CD4-positive, alpha-beta T cell treated with Interleukin-12 subunit alpha and Interleukin-12 subunit beta, for 1 hour (primary cell): ENCODE measurements around the gene CRYL1.

Source experiments
- DNase-seq: peaks from one replicate; pipeline ENCODE4 v3.0.0-alpha.2; 2020

Gene CRYL1

DNA sequence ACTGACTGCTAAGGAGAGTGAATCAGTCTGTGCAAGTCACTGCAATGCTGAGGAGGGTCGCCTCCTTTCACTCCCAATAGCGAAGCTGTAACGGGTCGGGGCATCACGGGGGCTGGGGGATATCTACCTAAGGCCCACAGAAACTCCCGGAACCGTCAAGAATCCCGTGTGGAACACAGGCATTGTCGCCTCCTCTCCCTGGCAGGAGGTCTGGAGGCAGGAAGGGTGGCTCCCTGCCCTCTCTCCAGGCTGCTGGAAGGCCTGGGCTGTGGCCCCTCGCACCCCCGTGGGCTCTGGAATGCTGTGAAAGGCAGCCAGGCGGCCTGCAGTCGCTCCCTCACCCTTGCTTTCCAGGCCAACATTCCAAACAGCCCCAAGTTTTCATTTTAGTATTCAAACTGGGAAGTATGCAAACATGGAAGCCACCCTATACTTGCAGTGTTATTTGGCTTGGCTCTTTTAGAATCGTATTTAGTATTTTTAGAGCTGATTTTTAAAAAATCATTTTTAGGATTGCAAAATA lies 109.4 kb downstream of the CRYL1 start:
- DNase-seq: no peak

DNA sequence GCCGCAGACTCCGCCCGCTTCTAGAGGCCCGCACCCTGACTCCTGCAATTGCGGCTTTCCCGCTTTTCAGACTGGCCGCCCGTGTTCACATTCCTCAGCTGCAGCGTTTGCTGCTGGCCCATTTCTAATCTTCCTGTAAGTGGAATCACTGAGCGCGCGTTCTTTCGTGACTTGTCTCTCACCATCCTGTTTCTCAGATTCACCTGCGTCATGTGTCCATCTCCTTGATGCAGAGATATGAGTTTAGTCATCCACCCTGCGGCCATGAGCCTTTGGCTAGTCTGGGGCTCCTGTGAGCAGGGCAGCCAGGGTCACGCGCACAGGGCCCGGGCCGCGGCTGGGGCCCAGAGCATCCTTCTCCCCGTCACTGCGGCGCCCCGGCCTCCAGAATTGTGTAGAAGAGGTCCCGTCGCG lies 110.0 kb downstream of the CRYL1 start:
- DNase-seq: no peak

DNA sequence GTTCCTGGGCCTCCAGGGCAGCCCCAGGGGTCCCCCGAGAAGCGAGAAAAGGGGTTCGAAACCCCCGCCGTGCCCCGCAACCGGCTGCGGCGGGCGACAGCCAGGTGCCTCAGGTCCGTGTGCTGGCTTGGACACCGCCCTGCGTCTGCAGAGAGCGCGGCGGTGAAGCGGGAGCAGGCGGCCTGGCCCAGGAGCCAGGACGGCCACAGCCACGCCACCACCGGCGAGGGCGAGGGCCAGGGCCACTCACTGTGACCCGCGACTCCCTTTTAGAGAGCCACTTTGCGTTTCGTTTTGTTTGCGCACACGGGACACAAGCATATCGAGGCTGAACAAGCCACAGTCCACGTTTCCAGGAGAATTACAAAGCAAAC lies 110.4 kb downstream of the CRYL1 start:
- DNase-seq: no peak

DNA sequence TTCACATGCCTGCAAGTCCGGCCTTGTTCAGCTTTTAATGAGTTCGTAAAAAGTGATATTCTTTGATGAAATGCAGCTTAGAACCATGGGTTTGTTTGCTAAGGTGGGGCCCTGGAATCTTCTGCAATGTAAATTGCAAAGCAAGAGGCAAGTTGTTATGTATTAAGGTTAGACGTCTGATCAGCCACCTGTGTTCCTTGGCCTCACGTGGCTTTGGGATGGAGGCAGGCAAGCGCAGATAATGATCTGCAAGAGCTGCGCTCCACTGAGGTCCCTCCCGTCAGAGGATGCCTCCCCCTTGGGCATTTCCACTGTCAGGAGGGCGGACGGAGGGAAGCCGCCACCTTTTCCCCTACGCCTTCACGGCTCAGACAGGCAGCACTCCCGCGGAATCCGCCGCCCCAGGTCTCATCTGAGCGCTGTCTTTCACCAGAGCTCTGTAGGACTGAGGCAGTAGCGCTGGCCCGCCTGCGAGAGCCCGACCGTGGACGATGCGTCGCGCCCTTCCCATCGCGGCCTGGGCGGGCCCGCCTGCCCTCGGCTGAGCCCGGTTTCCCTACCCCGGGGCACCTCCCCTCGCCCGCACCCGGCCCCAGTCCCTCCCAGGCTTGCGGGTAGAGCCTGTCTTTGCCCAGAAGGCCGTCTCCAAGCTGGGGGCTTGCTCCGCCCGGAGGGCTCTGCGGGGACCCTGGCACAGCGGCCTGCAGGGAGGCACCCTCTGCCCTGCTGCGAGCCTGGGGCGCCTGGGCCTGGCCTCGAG lies 110.9 kb downstream of the CRYL1 start:
- no peak for DNase-seq

DNA sequence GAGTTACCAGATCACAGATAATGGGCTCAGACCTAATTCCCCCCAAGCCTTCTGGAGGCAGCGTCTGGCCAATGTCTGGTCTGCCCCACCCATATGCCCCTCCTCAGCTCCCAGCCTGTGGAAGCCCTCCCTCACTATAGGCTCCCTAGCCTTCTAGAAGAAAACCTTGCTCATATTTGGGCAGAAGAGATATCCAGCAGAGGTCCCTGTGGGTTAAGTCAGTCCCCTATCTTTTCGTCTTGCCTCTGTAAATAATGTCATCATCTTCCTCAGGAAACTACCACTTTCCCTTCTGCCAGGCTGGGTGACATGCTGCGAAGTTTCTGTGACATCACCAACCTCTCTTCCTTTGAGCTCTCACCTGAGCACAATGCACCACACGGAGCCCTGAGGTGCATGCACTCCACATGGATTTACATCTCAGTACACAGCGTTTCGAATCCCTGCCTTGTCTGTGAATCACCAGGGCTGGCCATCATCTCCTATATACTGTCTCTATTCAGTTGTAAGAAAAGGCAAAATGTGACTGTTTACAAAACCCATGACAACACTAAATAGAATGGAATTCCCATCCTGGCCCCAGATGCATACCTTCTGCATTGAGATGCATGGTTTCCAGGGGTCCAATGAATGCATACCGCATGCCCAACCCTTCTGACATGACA lies 112.8 kb downstream of the CRYL1 start:
- DNase-seq: no peak

DNA sequence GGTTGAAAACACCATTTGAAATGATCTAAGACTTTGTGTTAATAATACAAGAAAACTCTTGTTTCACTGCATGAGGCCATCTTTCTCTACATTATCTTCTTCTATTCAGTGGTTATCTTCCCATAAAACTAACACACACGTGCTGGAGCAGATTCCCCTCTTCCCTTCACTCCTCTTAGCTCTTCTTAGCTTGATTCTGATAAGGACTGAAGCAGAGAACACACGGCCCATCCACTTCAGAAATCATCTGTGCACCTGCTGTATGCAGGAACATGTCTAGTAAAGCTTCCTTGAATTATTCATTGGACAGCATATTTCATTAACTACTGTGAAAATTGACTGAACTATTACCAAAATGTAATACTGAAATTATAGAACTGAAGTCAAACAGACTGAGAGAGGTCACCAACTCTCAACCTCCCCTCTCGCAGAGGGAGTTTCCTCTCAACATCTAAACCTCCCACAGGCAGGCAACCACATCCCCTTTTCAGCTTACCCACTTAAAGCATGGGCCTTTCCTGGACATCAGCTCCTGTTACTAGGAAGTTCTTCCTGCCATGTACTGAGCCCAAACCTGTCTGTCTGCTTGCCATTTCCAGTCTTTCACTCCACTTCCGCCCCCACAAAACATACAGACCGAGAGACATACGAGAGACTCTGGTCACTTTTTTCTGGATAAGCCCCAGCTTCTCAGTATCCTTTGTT lies 113.9 kb downstream of the CRYL1 start:
- DNase-seq: peak; percentile 36

DNA sequence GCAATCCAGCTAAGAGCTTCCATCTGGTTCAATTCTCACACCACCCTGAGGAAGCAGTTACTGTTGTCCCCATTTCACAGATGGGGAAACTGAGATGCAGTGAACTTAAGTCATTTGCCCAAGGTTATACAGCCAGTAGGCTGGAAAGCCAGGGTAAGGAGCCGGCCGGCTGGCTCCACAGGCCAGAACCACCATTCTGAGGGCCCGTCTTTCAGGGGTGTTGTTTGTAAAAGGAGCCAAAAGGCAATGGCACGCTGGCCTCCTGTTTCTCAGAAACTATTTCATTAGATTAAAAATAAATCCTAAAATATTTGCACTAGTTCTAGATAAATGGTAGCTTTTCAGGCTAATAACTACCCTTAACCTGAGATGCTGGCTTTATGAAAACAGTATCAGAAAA lies 114.9 kb downstream of the CRYL1 start:
- DNase-seq: no peak

DNA sequence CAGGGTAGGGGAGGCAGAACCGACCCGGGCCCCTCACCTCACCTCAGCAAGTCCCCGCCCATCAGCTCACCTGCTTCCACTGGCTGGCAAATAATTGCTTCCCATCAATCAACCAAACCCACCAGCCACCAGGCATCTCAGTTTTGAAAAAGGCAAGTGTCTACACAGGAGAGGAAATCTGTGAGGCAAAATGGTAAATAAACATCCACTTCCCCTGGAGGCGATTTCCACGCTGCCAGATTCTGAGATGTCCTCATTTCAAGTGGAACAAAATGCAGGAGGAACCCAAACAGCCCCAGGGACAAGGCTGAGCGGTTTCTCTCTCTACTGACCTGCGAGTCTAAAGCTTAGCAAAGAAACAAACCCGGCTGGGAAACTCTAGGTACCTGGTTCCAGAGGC lies 117.5 kb downstream of the CRYL1 start:
- DNase-seq: no peak

DNA sequence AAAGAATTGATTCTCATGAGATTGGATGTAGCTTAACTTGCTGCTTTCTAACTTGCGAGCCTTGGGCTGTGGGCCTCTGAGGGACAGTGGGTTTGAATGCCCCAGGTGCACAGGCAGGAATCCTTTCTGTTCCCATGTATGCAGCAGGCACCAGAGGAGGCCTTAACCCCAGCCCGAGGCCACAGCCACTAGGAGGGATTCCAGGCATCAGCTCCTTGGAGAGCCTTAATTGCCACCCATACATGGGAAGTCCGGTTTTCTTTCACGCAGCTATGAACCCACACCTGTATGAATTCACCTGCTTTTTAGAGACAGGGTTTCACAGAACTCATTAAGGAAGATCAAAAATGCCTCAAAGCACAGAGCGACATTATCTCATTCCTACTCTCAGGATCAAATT lies 117.9 kb downstream of the CRYL1 start:
- no peak for DNase-seq

DNA sequence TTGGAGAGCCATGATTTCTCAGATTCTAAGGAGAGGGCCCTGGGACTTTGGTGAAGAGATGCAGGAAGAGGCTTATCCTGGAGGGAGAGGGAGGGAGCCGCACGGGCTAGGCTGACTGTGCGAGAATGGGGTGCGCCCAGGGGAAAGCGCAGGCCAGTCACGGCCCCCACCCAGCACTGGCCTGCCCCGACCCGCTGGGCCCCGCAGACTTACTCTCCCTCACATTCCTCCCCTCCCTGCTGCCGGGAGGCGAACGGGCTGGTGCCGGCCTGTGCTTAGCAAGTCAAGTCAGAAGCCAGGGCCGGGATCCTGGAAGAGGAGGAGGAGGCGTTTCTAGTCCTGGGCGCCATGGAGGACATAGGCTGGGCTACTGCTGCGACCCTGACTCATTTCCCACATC lies 120.0 kb downstream of the CRYL1 start:
- DNase-seq: no peak

DNA sequence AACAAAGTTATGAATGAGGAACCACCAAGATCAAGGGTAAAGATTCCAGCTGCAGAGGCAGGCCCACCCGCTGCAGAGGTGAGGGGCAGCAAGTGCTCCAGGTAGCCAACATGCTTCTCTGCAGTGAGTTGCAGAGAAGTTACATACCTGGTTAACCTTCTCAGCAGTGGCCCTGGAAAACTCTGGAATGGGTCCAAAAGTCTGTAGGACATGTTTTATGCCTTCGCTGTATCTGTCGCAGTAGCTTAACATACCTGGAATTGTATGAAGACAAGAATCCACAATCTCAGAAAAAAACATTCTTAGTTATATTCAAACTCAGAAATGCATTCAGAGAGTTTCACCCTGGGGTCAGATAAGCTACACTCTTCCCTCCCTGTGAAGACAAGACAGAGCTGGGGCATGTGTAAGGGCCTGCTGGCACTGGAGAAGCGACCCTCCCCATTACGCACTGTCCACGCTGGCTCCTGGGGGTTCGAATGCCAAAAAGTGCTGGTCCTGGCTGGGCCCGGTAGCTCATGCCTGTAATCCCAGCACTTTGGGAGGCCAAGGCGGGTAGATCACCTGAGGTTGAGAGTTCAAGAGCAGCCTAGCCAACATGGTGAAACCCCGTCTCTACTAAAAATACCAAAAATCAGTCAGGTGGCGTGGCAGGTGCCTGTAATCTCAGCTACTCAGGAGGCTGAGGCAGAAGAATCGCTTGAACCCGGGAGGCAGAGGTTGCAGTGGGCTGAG lies 121.0 kb downstream of the CRYL1 start:
- DNase-seq: no peak

DNA sequence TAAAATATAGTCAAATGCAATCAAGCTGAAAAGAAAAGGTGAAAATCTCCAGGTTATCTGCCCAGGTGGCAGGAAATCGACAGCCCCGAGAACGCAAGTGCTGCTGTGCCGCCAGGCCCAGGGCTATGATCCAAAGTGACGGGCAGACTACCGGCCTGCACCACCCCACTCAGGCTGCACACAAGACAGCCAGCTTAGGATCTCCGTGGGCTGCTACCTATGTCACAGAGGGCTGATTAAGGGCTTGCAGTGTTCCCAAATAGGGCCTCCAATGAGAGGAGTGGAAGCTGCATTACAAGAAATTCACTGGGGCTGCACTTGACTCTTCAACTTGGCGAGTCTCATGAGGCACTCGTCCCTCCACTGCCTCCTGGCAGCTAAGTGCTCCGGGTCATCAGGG lies 121.8 kb downstream of the CRYL1 start:
- no peak for DNase-seq

DNA sequence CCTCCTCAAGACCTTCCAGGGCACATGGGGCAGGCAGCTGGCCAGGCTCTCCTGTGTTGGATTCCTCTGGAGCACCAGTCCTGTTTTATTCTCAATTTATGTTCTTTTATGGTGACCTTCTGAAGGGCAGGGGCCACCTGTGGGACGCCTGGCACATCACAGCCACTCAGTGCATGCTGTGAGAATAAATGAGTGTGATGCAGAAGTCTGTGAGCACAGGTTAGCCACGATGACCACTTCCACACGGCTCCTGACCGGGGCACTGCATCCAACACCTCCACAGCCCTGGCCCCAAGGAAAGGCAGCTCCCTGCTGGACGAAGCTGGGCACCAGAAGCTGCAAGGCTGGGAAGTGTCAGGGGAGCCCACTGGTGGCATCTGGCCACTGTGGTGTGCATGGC lies 122.8 kb downstream of the CRYL1 start:
- no peak for DNase-seq

DNA sequence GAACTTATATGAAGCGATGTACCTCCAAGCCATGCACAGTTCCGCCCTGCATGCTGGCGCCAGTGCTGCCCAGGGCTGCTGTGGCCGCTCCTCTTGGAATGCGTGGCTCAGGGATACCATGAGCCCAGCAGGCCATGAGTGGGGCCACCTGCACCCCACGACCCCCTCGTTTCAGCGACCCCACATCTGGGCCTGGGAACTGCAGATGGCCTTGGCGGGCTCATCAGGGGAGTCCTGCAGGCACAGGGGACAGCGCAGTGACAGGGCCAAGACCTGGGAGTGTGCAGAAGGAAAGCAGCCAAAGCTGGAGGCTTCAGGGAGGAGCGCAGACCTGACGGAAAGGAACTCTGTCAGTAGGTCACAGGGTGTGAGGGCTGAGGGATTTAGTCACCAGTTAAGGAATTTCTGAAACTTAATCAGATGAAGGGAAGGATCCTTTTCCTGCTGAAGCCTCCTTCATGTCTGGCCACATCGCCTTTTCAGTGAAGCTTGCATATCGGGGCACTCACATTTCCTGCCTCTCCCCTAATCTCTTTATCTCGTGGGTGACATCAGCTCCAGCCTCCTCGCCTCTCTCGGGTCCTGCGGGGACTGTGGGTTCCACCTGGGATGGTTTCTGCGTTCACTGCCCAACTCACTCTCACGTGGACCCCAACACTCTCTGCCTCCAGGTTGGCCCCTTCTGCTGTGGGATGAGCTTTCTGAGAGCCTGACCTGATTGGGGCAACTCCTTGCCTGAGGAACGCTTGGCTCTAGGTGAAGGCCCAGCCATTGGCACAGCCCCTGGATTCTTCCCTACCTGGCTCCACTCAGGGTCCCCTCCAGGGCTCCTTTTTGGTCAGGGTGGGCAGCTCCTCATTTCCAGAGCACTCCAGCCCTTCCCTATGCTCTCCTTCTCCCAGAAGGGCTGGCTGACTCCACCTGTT lies 123.5 kb downstream of the CRYL1 start:
- DNase-seq: no peak

DNA sequence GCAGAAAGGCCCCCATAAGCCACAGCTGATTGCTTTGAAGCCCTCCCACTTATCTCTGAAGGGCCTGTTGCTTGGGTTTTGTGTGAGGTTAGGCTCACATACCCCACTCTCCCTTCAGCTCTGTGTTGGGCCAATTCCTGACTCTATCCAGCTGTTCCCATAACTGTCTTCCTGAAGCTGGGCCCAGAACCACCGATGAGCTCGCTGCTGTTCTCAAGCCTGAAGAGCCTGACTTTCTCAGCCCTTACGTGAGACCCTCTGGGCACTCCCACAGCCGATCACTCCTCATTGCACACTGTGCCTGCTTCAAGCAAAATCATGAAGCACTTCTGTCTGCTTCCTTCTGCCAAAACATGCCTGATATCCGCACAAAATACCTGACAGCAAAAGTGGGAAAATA lies 124.1 kb downstream of the CRYL1 start:
- no peak for DNase-seq

DNA sequence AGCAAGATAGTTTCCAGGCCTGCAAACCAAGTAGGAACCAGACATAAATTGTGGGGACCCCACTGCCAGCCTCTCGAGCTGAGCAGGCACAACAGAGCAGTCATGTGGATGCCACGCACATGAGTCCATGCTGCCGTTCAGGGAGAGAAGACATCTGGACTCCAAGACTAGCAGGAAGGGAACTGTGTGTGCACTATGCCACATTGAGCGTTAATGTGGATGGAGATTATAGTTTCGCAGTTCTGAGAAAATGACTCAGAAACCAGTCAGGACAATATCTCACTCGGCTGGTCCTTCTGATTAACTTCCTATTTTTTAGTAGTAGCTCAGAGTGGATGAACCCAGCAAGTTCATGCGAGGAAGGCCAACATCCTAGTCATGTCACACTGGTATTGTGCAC lies 124.9 kb downstream of the CRYL1 start:
- DNase-seq: no peak

DNA sequence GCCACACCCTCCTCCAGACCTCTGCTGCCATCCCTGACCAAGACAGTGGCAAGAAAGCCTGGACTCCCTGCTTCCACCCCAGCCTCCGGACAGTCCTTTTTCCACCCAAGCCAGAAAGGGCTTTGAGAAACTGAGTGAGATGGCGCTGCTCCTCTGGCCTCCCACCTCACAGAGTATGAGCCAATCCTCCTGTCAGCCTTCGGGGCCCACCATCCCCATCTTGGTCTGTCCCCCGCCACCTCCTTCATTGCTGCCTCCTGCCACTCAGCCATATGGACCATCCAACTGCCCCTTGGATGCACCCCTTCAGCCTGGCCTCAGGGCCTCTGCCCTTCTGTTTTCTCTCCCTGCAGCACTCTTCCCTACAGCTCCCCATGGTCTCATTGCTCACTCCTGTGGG lies 125.7 kb downstream of the CRYL1 start:
- no peak for DNase-seq

DNA sequence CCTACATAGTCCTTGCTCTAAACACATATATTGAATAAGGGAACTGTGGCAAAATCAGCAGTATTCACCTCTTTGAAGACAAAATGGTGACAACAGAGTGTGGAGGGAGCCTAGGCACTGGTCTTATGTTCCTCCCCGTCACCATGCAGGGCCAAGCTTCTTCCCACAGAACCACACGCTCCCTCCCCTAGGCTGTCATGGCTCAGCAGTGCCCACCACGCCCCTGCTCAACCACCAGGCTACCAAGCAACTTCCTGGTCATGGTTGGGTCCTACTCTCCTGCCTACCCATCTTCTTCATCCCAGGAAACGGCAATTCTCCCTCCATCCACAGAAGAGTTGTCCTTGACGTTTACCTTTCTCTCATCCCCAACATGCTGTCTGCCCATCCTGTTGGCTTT lies 126.1 kb downstream of the CRYL1 start:
- DNase-seq: no peak

DNA sequence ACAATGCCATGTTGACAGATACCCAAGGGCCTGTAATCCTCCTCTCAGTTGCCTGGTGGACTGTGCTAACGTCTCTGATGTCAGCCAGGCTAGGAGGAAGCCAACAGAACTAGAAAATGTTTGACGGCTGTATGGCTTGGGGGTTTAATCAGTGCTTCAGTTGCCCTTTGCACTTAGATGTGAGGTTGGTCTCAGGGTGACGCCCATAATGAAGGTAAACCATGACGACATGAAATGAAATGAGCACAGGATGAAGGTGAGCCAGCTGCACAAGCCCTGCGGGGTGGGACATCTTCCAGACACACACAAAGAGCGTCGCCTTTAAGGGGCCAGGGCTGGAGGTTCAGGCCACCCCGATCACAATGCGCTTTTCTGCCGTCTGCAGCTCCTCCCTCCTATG lies 127.2 kb downstream of the CRYL1 start:
- DNase-seq: no peak

DNA sequence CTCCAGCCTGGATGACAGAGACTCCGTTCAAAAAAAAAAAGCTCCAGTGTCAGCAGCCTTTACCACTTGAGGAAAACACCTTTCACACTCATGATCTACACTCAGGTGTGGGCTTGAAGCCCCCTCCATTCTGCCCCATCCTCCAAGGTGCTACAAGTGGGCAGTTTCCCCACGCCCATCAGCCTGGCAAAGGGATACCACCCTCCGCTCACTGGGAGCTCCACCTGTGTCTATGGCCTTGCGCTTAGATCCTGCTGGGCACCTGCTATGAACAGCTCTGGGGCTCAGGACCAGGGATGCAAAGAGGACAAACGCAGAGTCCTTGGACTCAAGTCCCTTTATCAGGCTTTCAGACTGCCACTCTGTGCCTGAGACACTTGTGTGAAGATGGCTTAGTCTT lies 127.8 kb downstream of the CRYL1 start:
- DNase-seq: no peak

DNA sequence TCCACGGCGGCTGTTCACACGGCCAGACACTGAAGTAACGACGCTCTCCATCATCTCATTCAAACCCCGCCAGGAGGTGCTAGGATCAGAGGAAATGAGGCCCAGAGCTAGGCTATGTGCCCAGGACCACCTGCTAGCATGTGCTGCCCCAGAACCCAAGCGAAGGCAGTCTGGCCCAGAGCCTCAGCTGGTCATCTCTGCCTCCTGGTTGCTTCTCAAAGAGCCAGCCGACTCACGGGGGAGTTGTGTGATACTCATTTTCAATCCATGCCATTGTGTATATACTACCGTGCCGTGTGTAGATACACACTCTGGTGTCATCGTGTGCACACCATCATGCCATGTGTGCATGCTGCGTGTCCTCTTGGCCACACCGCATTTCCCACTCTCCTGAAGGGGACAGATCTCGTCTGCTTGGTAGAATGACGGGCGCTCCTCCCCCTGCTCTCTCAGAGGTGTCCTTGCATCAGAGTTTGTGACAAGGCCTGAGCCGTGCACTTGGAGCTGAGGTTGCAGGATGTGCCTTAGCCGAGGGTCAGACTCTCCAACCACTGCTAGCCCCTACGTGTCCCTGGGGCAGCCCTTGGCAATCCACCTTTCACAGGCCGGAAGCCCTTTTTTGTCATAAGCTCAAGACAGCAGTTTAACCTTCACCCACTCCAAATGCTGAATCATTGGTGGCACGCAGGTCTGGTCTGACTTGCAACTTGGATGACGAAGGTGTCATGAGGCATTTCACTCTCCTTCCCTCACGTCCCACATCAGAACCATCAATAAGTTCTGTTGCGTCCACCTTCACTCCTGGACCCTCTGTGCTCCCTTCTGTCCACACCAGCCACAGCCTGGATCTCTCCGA lies 130.4 kb downstream of the CRYL1 start:
- no peak for DNase-seq
